Measurements from ENCODE around the gene IRGQ.
A peak's percentile ranks its signal among the peaks of the same experiment; 100 is the strongest.
"Not testable (repeated sequence)": the region's sequence is repeated elsewhere in the genome, so short reads cannot be mapped to it uniquely, and the experiment has no call there.

IRGQ gene, protein sequence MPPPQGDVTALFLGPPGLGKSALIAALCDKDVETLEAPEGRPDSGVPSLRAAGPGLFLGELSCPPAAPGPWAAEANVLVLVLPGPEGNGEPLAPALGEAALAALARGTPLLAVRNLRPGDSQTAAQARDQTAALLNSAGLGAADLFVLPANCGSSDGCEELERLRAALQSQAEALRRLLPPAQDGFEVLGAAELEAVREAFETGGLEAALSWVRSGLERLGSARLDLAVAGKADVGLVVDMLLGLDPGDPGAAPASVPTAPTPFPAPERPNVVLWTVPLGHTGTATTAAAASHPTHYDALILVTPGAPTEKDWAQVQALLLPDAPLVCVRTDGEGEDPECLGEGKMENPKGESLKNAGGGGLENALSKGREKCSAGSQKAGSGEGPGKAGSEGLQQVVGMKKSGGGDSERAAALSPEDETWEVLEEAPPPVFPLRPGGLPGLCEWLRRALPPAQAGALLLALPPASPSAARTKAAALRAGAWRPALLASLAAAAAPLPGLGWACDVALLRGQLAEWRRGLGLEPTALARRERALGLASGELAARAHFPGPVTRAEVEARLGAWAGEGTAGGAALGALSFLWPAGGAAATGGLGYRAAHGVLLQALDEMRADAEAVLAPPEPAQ

DNA sequence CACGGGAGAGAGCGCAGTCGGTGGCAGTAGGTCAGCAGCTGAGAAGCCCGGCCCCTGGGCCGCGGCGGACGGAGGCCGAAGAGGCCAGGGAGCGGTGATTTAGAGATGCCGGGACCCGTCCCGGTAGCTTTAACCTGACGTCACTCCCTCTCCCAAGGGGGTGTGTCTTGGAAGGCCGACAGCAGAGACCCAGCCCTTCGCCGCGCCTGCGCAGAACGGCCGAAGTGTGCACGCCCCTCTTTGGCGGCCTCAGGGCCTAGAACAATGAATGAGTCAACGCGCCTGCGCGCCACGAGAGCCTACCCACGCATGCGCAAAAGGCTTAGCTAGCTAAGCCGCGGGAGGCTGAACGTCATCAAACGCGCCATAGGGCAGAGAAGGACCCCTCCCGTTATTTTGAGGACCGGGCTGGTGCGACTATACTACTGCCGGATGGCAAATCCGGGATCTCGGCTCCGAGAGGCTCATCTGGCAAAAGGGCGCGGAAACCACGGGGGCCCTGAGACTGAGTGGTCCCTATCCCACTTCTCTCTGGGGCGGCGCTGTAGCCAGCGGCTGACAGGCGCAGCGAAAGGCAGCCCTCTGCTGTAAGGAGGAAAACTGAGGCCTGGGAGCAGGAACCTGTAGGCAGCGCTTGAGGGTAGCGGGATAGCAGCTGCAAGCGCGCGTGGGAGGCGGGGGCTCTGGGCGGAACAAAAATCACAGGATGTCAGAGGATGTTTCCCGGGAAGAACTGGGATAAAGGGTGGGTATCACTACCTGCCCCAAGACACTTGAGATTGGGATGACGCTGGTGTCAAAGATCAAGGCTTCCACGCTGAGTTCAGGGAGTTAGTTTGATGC is at the start of gene IRGQ, which contains the start of gene ZNF576:
IRGQ (minus strand) TSS at position 136 of the 843 bp plus-strand sequence. CDS start 796 bp downstream, outside the sequence.
ZNF576 (plus strand) TSS at position 597 of the 843 bp plus-strand sequence. CDS start 514 bp downstream, outside the sequence.
- DNase-seq = peak; percentile 99

DNA sequence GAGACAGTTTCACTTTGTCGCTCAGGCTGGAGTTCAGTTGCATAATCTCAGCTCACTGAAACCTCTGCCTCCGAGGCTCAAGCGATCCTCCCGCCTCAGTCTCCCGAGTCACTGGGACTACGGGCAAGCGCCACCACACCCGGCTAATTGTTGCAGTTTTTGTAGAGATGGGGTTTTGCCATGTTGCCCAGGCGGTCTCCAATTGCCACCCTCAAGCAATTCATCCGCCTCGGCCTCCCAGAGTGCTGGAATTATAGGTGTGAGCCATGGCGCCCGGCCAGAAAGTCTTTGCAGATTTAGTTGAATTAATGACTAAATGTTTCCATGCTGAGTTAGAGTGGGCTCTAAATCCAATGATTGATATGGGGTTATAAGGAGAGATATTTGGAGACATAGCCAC is 48.2 kb upstream of the IRGQ start:
- DNase-seq = no peak

DNA sequence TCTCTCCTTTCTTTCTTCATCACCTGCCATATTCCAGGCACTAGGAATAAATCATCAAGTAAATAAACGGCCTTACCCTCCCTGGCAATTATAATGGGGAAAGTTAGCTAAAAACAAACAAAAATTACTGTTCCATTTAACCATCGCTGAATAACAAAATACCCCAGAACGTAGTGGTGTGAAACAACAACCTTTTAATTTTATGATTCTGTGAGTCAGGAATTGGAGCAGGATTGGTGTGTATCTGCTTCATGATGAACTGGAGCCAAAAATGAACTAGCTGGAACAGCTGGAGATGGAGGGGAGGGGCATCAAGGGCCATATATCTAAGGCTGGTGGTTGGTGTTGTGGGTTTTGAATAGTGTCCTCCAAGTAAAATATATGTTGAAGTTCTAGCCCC is 47.4 kb upstream of the IRGQ start:
- DNase-seq = peak; percentile 63

DNA sequence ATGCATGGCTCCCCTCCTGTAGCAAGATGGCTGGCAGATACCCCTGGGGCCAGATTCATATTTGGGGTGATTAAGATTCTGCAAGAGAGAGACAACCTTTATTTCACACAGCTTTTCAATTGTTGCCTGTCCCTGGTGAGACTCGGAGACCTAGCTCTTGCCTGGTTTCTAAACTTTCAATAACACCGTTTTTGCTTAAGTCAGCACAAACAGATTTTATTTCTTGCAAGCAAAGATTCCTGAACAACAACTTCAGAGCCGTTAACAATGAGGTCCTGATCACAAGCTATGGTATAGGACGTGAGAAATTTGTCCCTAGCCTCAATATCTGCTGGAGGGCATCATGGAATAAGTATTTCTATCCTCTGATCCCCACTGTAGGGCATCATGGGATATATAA is 46.6 kb upstream of the IRGQ start:
- DNase-seq = no peak

DNA sequence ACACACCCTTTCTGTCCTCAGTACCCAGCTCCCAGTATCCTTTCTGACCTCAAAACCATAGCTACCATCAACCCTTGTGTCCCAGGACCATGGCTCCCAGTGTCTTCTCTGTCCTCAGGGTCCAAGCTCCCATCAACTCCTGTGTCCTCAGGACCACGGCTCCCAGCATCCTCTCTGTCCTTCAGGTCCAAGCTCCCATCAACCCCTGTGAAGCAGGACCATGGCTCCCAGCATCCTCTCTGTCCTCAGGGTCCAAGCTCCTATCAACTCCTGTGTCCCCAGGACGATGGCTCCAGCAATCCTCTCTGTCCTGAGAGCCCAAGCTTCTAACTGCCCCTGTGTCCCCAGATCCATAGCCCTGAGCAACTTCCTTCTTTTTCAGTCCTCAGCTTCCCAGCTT is 45.4 kb upstream of the IRGQ start:
- DNase-seq = no peak

DNA sequence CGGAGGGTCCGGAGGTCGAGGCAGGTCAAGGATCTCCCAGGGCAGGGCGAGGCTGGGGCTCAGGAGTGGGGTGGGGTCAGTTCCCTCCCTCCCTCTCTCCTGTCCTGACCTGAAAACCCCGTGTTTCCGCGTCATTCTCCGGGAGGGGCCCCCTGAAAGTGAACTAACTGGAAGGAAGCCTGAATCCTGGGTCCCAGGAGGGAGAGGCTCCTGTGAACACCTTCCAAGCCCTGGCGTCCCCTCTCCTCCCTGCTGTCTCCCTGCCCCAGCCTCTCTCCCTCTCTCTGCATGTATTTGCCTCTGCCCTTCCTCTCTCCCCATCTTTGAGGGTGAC is 44.5 kb upstream of the IRGQ start:
- DNase-seq = no peak

DNA sequence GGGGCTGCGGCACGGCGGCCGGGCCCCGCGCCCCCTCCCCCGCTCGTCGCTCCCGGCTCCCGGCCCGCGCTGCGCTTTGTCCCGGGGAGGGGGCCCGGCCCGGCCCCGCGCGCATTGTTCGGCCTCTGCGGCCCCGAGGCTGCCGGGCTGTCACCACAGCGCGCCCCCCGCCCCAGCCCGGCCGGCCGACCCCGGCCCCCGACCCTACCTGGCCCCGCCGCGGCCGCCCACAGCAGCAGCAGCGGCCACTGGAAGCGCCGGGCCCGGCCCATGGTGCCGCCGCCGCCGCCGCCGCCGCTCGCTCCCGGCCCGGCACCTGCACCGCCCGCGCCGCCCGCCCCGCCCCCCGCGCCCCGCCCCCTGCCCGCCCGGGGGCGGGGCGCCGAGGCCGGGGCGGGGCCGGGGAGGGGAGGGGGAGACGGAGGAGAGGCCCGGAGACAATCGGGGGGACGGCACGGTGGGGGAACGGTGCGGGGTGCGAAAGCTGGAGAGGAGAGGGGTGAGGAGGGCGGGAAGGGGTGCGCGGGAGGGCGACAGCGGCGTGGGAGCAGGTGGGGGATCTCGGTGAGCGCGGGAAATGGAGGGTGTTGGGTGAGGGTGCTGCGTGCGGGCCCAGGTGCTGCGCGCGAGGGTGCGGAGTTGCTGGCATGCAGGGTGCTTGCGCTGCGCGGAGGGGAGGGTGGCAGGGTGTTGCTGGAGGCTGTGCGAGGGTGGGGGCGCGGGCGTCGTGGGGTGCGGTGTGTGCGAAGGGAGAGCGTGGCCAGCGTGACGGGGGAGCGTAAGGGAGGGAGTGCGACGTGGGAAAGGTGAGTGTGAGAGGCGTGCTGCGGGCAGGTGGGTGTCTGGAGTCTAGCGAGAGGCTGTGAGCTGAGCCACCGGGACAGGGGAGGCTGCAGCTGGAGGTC is 43.8 kb upstream of the IRGQ start, which contains the start of gene CADM4:
CADM4 (minus strand) TSS at position 332 of the 905 bp plus-strand sequence; CDS start at position 272, 60 bp downstream.
- DNase-seq = peak; percentile 37

DNA sequence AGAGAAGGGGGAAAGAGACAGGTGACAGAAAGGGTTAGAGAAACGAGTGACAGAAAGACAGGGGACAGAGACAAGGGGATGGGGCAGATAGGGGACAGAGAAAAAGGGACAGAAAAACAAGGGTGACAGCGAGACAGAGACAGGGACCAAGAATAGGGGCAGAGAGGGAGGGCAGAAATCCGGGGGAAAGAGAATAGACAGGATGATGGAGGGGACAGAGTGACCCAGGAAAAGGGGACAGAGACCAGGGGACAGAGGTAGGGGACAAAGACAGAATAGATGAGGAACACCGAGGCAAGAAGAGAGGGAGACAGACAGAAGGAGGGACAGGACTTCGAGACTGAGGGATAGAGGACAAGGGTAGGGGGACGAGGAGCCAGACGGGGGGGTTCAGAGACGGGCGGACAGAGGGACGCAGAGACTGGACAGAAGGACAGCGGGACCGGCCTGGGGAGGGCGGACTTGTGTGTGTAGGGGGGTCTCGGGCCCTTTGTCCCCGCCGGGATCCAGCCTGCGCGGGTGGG is 43.1 kb upstream of the IRGQ start:
- no peak for DNase-seq

DNA sequence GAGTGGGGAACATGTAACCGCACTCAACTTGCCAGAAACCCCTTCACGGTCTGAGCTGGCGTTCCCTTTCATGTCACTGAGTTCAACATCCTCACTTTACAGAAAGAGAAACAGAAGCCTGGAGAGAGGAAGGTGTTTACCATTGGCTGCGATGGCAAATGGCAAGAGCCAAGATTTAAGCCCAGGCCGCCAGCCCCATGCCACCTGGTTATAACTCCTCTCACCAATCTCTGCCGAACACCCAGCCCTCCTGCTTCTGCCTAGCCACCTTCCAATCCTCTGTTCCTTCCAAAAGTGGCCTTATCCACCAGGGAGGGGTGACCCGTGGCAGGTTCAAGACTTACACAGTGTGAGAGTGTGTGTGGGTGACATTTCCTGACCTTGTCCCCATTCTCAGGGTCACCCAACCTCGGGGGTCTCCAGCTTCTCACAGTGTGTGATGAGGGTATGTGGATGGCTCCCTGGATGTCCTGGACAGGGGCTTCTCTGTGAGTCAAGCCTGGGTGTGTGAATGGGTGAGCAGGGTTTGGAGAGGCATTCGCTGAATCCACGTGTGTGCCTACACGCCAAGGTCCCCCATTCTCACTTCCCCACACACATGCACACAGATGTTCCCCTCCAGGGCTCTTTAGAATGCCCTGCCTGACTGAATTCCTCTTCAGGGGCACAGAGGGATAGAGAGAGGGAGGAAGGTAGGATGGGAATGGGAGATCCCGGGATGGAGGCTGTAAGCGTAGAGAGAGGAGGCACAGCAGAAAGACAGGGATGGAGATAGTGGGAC is 42.5 kb upstream of the IRGQ start:
- no peak for DNase-seq

DNA sequence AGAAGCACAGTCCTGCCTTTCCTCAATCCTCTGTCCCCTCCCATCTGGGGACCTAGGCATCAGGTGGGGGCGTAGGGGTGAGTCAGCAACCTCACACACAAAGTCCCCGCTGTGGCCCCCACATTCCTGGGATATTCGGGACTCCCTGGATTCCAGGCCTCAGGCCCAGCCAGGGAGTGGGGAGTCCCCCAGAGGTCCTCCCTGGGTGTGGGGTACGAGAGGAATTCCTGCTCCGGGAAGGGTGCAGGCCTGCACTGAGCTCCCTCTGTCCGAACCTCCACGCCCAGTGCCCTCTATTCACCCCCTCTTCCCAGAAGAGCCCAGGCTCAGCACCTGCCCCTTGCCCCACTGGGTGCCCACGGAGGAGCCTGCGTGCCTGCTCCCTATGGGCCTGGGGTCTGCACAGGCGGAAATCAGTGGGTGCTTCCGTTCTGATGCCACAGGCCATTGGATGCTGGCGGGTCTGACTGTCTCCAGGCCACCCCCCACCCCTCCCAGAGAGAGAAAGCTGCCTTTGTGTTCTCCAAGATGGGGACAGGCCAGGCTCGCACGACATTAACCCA is 40.3 kb upstream of the IRGQ start:
- DNase-seq = no peak

DNA sequence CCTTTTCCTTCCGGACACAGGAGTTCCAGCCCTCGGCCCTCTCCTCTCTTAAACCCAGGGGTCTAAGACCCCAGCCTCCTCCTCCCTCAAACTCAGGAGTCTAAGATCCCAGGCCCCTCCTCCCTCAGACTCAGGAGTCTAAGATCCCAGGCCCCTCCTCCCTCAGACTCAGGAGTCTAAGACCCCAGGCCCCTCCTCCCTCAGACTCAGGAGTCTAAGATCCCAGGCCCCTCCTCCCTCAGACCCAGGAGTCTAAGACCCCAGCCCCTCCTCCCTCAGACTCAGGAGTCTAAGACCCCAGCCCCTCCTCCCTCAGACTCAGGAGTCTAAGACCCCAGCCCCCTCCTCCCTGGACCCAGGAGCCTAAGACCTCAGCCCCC is 39.6 kb upstream of the IRGQ start:
- not testable (repeated sequence) for DNase-seq

DNA sequence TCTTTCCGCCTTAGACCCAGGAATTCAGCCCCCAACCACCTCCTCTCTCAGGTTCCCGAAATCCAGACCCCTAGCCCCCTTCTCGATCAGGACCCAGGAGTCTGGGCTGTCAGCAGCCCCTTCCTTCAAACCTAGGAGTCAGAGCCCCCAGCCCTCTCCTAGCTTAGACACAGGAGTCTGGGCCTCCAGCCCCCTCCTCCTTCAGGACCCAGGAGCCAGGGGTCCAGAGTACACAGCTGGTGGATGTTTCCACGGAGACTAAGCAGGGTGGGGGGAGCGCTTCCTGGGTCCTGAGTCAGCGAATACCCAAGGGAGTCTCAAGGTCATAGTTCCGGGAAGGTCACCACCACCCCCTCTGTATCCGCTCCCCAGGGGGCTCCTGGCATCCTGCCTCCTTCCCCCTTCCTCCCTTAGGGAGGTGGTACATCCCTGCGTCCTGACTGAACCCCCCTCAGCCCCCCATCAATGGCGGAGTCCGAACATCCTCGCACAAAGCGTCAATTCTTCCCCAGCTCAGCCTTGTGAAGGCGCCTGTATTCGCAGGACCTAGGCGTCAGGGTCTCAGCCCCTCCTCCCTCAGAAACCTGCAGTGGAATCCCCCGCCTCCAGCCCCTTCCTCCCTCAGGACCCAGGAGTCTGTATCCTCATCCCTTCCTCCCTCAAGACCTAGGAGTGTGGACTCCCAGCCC is 39.1 kb upstream of the IRGQ start:
- no peak for DNase-seq

DNA sequence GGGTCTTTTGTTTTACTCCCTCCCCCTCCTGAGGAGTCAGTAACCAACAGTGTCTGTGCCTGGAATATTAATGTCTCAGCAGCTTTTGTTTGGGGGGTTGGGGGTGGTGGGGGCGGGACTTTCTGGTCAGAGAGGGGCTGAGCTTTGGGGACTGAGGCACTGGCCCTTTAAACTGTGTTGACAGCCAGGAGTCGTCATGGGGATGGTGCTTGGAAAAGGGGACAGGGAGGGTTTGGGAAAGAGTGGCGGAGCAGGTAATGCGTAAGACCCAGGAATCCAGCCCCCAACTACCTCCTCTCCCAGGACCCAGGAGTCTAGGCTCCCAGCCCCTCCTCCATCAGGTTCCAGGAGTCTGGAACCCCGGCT is 38.6 kb upstream of the IRGQ start:
- no peak for DNase-seq

DNA sequence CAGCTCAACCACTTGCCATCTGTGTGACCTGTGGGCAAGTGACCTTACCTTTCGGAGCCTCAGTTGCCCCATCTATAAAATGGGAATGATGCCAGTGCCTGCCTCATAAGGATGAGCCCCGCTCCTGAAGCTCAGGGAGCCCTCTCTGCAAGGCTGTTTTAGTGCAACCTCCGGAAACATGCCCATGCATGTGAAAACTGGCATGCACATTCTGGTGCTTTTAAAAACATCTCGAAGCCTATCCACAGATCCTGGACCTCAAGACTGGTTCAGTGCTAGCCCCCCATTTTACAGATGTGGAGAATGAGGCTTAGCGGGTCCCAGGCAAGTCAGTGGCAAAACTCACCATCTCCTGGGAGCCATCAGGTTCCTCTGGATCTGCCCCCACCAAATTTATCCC is 38.1 kb upstream of the IRGQ start:
- DNase-seq = no peak

DNA sequence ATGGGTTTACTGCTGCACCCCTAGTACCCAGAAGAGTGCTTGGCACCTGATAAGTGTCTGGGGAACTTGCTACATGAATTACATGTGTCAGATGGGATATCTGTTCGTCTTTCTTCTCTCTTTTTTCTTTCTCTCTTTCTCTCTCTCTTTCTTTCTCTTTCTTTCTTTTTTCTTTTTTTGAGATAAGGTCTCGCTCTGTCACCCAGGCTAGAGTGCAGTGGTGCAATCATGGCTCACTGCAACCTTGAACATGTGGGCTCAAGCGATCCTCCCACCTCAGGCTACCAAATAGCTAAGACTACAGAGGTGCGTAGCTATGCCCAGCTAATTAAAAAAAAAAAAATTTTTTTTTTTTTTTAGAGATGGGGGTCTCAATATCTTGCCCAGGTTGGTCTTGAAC is 37.6 kb upstream of the IRGQ start:
- no peak for DNase-seq

DNA sequence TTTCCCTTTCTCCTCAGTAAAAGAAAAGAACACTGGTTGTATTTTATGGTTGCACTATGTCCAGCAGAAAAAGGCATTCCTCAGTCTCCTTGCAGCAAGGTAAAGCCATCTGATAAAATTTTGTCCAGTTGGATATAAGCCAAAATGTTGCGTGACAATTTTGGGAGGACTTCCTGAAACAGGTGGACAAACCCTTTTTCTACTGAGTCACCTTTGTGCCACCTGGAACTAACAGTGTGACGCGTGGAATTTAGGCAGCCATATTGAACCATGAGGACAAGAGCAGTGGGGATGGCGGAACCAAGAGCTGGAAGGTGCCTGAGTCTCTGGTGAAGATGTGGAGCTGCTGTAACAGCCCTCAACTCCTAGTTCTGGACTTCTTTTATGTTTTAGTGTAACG is 35.6 kb upstream of the IRGQ start:
- DNase-seq = no peak

DNA sequence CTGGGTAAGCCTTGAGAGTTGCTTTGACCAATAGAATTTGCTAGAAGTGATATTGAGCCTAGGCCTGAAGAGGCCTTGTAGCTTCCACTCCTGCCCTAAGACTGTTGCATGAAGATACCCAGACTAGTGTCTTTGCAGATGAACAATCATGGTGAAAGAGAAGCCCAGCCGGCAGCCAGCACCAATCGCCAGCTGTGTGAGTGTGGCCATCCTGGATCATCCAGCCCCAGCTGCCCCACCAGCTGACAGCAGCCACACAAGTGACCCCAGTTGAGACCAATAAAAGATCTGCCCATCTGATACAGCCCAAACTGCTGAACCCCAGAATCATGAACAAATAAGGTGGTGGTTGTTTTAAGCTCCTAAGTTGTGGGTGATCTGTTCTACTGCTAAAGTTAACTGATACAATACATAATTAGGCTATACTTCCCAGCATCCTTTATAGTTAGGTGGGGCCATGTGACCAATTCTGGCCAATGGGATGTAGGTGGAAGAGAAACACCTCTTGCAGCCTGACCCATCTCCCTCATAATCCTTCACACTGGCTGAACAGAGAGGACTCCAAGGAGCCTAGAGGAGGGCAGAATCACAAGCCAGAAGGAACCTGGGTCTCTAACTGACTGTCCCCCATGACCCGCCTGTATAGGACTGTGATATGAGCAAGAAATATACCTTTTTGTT is 32.9 kb upstream of the IRGQ start:
- no peak for DNase-seq

DNA sequence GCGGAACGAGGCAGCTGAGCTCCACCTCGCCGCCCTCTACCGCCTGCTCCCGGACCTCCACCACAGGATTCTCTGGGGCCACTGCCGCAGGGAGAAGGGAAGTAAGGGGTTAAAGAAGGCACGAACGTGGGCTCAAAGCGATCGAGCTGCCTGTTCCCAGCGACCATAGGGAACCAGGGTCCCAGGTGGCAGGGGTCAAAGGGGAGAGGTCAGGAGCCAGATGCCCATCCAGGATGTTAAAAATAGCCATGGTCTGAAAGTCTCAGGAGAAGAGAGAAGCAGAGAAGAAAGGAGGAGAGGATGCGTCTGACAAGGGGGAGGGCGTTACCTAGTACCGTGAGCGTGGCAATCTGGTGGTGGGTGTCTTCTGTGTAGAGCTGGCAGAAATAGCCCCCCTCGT is 30.9 kb upstream of the IRGQ start:
- no peak for DNase-seq

DNA sequence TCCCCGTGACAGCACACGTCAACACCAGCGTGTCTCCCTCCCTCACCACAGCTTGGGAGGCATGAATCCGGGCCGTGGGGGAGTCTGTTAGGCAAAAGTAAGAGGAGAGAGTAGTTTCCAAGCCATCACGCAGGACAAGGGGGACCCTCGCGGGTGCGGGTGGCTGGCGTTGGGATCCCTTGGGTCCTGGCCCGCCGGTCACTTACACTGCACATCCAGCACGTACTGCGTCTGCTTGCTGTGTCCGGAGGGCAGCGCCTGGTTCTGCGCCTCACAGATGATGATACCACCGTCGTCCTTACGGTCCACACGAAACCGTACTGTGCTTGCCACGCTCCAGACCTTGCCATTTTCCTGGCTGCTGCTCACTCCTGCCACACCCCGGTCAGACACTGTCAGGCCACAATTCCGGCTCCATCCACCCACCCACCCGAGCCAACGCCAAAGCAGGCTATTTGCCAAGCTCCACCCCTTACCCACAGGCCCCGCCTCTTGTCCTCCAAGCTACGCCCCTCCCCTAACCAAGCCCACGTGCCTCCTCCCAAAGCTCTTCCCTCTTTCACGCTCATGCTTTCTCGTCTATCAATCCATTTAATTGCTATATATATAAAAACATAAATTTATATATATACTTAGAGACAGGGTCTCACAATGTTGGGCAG is 30.1 kb upstream of the IRGQ start:
- DNase-seq = no peak

All from NCI-H1105 (cell line).